Measurements from ENCODE around the gene LRIG1.

The LRIG1 gene

GRCh38 chr3:66392966-66393332 lies 107.9 kb downstream of the LRIG1 start (continued):
- TF ChIP-seq TRIM28 (IDR thresholded peaks at IDR 0.05; ENCODE audit: borderline replicate concordance, low read length) = no peak

DNA sequence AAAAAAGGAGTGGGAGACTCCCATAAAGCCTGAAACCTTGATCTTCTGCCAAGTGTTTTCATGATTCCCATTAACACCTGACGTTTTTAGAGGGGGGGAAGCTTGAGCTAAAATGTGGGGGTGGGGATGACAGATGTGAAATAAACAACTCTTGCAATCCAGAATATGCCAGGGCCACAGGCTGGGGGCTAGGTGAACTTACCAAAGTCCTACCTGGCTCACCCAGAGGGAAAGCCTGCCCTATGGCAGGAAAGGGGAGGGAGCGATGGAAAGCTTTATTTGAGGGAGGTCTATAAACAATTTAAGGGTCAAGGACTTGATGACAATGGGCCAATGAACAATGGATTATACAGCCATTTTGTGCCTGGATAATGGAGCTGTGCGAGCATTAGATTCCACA lies 108.3 kb downstream of the LRIG1 start:
- Histone ChIP-seq H3K36me3 (ENCODE audit: control insufficient read depth in 2 of 2, insufficient read depth in 1 of 2, low read length in 2 of 2) (peaks cover 0 to 67% of the 10 kb centered on the region in 2 experiments; a peak in 1 of 3 replicates), H3K4me1 (ENCODE audit: control insufficient read depth, insufficient read depth, low read length) (no peaks in the 10 kb centered on the region), H3K9me3 (ENCODE audit: control insufficient read depth, insufficient read depth, low read depth, low read length) (no peaks in the 10 kb centered on the region), H3K27ac (ENCODE audit: extremely low read depth, low read depth, low read length) (no peak overlapping the region), H3K4me3 (ENCODE audit: low read depth, low read length) (no peak overlapping the region)
- POLR2A ChIA-PET = no interaction called here
- CTCF ChIA-PET = no interaction called here
- TF ChIP-seq ZFHX2 (tag by site-specific recombination; conservative IDR thresholded peaks at IDR 0.05) (peak; percentile 62; the same call in 1 of the 2 replicates), ZFP69B (tag by site-specific recombination; IDR thresholded peaks at IDR 0.05) (no peak), KLF8 (tag by site-specific recombination; IDR thresholded peaks at IDR 0.05) (no peak), GLIS2 (tag by site-specific recombination; IDR thresholded peaks at IDR 0.05) (no peak), MEIS1 (CRISPR knock-in tag; IDR thresholded peaks at IDR 0.05; ENCODE audit: borderline replicate concordance) (no peak), EGR2 (tag by site-specific recombination; IDR thresholded peaks at IDR 0.05; ENCODE audit: low read depth) (peak; percentile 3; the same call in 1 of the 2 replicates)

DNA sequence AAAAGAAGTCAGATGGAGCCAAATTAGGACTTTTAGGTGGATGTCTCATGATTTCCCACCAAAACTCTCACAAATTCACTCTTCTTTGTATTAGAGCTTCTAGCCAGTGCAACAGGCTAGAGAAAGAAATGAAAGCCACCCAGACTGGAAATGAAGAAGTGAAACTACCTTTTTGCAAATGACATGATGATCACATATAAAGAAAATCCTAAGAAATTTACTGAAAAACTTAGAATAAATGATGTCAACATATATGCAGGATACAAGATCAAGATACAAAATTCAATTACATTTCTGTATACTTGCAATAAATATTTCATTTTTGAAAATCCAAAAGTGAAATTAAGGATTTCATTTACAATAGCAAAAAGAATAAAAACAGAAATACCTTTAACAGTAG lies 110.8 kb downstream of the LRIG1 start:
- H3K36me3 ChIP-seq (ENCODE audit: control insufficient read depth in 2 of 2, insufficient read depth in 1 of 2, low read length in 2 of 2) = peaks cover 3 to 68% of the 10 kb centered on the region in 2 experiments; a peak in 2 of 3 replicates
- CTCF ChIA-PET = interaction anchor here (1.2 kb wide), 1 partner anchor 17 kb away, joined by 3 read pairs; no protein-coding TSS in a partner anchor
- H3K4me3 ChIP-seq (ENCODE audit: low read depth, low read length) = no peak overlapping the region

More for the DNA sequence above, 110.8 kb downstream of the LRIG1 start:
- no peaks in the 10 kb centered on the region for H3K9me3 ChIP-seq (ENCODE audit: control insufficient read depth, insufficient read depth, low read depth, low read length)
- no peak overlapping the region for H3K27ac ChIP-seq (ENCODE audit: extremely low read depth, low read depth, low read length)
- no peaks in the 10 kb centered on the region for H3K4me1 ChIP-seq (ENCODE audit: control insufficient read depth, insufficient read depth, low read length)
- POLR2A ChIA-PET = no interaction called here
- TF ChIP-seq ZNF560 (tag by site-specific recombination; IDR thresholded peaks at IDR 0.05; ENCODE audit: borderline replicate concordance) = no peak
- no peak for TF ChIP-seq GFI1B (tag by site-specific recombination; IDR thresholded peaks at IDR 0.05)
- no peak for TF ChIP-seq PRDM2 (tag by site-specific recombination; IDR thresholded peaks at IDR 0.05; ENCODE audit: borderline replicate concordance)
- TF ChIP-seq ZNF776 (tag by site-specific recombination; IDR thresholded peaks at IDR 0.05; ENCODE audit: borderline replicate concordance) = no peak
- no peak for TF ChIP-seq ZNF362 (tag by site-specific recombination; IDR thresholded peaks at IDR 0.05)
- no peak for TF ChIP-seq ZNF549 (tag by site-specific recombination; IDR thresholded peaks at IDR 0.05)
- no peak for TF ChIP-seq REPIN1 (tag by site-specific recombination; IDR thresholded peaks at IDR 0.05; ENCODE audit: low read depth)
- TF ChIP-seq ZNF707 (tag by site-specific recombination; IDR thresholded peaks at IDR 0.05) = no peak
- TF ChIP-seq, protein P1, sequence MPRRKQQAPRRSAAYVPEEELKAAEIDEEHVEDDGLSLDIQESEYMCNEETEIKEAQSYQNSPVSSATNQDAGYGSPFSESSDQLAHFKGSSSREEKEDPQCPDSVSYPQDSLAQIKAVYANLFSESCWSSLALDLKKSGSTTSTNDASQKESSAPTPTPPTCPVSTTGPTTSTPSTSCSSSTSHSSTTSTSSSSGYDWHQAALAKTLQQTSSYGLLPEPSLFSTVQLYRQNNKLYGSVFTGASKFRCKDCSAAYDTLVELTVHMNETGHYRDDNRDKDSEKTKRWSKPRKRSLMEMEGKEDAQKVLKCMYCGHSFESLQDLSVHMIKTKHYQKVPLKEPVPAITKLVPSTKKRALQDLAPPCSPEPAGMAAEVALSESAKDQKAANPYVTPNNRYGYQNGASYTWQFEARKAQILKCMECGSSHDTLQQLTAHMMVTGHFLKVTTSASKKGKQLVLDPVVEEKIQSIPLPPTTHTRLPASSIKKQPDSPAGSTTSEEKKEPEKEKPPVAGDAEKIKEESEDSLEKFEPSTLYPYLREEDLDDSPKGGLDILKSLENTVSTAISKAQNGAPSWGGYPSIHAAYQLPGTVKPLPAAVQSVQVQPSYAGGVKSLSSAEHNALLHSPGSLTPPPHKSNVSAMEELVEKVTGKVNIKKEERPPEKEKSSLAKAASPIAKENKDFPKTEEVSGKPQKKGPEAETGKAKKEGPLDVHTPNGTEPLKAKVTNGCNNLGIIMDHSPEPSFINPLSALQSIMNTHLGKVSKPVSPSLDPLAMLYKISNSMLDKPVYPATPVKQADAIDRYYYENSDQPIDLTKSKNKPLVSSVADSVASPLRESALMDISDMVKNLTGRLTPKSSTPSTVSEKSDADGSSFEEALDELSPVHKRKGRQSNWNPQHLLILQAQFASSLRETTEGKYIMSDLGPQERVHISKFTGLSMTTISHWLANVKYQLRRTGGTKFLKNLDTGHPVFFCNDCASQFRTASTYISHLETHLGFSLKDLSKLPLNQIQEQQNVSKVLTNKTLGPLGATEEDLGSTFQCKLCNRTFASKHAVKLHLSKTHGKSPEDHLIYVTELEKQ (tag by site-specific recombination; IDR thresholded peaks at IDR 0.05; ENCODE audit: borderline replicate concordance) = no peak
- no peak for TF ChIP-seq ZNF350 (tag by site-specific recombination; IDR thresholded peaks at IDR 0.05)
- TF ChIP-seq, protein P2, sequence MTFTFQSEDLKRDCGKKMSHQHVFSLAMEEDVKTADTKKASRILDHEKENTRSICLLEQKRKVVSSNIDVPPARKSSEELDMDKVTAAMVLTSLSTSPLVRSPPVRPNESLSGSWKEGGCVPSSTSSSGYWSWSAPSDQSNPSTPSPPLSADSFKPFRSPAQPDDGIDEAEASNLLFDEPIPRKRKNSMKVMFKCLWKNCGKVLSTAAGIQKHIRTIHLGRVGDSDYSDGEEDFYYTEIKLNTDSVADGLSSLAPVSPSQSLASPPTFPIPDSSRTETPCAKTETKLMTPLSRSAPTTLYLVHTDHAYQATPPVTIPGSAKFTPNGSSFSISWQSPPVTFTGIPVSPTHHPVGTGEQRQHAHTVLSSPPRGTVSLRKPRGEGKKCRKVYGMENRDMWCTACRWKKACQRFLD (tag by site-specific recombination; IDR thresholded peaks at IDR 0.05) = no peak
